Spinal cord (tissue), 10 donors: Measurements from ENCODE around the gene SAMD8. TPM values are rescaled to one million over a fixed set of nuclear protein-coding genes. Genes with fewer than 3 reads are reported as not detected.
"Not testable (repeated sequence)": the region's sequence is repeated elsewhere in the genome, so short reads cannot be mapped to it uniquely, and the experiment has no call there.

Experiments used
- DNase-seq, 6 donors: peaks; one replicate each; pipeline versions ENCODE4 v3.0.0 to v3.0.0-alpha.2; 2013 to 2015; ENCODE audit warnings: low spot score in 6 of 6, low read depth in 4 of 6
- H3K27ac ChIP-seq: one replicate; pipeline ENCODE4 v1.5.1; 2013; ENCODE audit warnings: low read depth, low read length, control low read depth
- H3K27me3 ChIP-seq: one replicate; pipeline ENCODE4 v1.6.1; 2013; ENCODE audit warnings: low read length; ENCODE audit not compliant: control insufficient read depth, insufficient read depth
- H3K36me3 ChIP-seq: one replicate; pipeline ENCODE4 v1.6.1; 2013; ENCODE audit warnings: low read length; ENCODE audit not compliant: control insufficient read depth, insufficient read depth
- H3K4me1 ChIP-seq: one replicate; pipeline ENCODE4 v1.6.1; 2013; ENCODE audit warnings: low read length; ENCODE audit not compliant: control insufficient read depth, insufficient read depth
- H3K4me3 ChIP-seq: one replicate; pipeline ENCODE4 v1.5.1; 2013; ENCODE audit warnings: low read depth, low read length, control low read depth
- H3K9me3 ChIP-seq: one replicate; pipeline ENCODE4 v1.6.1; 2013; ENCODE audit warnings: low read length; ENCODE audit not compliant: control insufficient read depth, insufficient read depth
- WGBS: methylation state at CpG from one replicate; pipeline ENCODE4 v1.1.5; 2013; ENCODE audit warnings: missing lambda C conversion rate; ENCODE audit not compliant: insufficient coverage; 5-methylcytosine and 5-hydroxymethylcytosine counted together
- polyA plus RNA-seq, 2 donors: library from polyadenylated mRNA; unstranded; fragments of 120-200 nt; gene quantifications; one replicate each; pipeline ENCODE4 v1.2.1, GENCODE V29; 2013; ENCODE audit not compliant: insufficient read length in 2 of 2
- total RNA-seq, 2 donors: library from RNA; depleted of rRNA in 1 of 2; stranded (reverse); fragments of 120-200 nt in 1 of 2; fragments of >200 nt in 1 of 2; gene quantifications; one replicate each; pipeline versions ENCODE4 v1.2.3 to v1.2.4, GENCODE V29; 2013 to 2014
- donor health status: healthy.

The SAMD8 gene
- total and polyA plus RNA-seq, 4 donors: 36.1 to 91.7 (median 45.4) TPM

DNA sequence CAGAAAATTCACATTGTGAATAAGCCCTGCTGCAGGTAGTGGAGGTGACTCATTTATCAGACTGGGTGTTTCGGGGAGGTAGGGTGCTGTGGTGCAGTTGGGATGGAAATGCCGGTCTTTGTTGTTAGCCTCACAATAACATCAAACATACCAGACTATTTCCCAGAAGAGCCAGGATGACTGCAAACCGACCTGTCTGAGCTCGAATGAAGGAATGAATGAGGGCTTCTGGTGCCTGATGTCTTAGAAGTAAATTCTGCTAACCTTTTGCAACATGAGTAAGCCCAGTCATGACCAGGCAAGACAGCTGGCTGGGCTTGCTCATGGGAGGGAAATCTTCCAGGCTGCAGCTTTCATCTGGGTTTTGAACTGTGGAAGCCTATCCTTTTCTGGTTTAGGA lies 96.7 kb downstream of the SAMD8 start:
- peak in 1 of 6 donors; percentile 13 for DNase-seq
- no CpG with 5 or more reads among the region's 4 CpGs for WGBS
- Histone ChIP-seq H3K27me3 (no peaks in the 10 kb centered on the region), H3K4me3 (no peak overlapping the region), H3K9me3 (no peaks in the 10 kb centered on the region), H3K36me3 (peaks cover 7% of the 10 kb centered on the region), H3K4me1 (peaks cover 10% of the 10 kb centered on the region), H3K27ac (no peak overlapping the region)

DNA sequence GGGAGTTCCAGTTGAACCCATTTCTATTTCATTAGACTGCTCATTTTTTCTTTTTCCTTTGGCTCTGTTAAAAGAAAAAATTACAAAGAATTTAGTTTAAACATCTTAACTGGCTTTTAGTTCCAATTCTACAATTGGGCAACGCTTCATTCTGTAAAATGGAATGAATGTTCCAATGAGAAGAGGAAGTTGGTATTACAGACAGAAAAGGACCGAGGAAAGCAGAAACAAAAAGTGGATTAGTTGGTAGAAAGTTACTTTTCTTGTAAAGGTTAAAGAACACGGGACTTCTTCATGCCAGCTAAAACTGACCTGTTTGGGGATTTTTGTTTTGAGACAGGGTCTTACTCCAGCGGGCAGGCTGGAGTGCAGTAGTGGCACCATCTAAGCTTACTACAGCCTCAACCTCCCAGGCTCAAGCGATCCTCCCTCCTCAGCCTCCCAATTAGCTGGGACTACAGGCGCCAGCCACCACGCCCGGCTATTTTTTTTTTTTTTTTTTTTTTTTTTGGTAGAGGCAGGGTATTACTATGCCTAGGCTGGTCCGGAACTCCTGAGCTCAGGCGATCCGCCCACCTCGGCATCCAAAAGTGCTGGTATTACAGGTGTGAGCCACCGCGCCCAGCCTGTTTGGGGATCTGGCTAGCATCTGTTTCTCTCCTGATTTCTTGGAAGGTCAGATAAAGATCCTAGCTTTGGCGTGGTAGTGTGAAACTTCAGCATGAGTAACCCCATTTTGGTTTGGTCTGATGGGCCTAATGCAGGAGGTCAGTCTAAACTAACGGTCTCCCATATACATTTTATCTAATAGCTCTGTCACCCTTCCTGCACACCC lies 97.8 kb downstream of the SAMD8 start:
- Histone ChIP-seq H3K4me1 (peaks cover 10% of the 10 kb centered on the region), H3K27me3 (no peaks in the 10 kb centered on the region), H3K36me3 (peaks cover 9% of the 10 kb centered on the region), H3K27ac (peak overlapping the region; percentile 98), H3K4me3 (peak overlapping the region; percentile 84), H3K9me3 (no peaks in the 10 kb centered on the region)
- DNase-seq: no peak
- 86% methylated on average over 6 of the region's 16 CpGs for WGBS

DNA sequence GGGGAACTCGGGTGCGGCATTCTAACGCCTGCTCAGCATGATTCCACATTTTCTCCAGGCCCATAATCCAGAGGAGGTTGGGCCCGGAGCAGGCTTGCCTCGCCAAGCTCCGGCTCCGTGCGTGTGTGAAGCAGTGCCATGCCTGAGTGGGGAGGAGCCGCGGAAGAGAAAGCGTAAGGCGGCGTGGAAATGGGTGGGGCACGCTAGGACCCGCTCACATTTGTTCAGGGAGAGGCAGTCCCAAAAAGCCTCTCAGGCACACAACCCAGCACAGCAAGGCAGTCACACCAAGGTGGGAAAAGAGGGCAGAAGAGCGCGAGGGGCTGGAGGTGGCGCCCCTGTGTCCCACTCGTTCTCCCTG lies 98.4 kb downstream of the SAMD8 start:
- peak overlapping the region; percentile 84 for H3K4me3 ChIP-seq
- DNase-seq: peak in 5 of 6 donors; percentile 50 to 95 (median 64)
- H3K27ac ChIP-seq: peak overlapping the region; percentile 98
- H3K9me3 ChIP-seq: no peaks in the 10 kb centered on the region
- peaks cover 10% of the 10 kb centered on the region for H3K4me1 ChIP-seq
- no peaks in the 10 kb centered on the region for H3K27me3 ChIP-seq
- WGBS: 0% methylated on average over 16 of the region's 19 CpGs
- peaks cover 15% of the 10 kb centered on the region for H3K36me3 ChIP-seq

DNA sequence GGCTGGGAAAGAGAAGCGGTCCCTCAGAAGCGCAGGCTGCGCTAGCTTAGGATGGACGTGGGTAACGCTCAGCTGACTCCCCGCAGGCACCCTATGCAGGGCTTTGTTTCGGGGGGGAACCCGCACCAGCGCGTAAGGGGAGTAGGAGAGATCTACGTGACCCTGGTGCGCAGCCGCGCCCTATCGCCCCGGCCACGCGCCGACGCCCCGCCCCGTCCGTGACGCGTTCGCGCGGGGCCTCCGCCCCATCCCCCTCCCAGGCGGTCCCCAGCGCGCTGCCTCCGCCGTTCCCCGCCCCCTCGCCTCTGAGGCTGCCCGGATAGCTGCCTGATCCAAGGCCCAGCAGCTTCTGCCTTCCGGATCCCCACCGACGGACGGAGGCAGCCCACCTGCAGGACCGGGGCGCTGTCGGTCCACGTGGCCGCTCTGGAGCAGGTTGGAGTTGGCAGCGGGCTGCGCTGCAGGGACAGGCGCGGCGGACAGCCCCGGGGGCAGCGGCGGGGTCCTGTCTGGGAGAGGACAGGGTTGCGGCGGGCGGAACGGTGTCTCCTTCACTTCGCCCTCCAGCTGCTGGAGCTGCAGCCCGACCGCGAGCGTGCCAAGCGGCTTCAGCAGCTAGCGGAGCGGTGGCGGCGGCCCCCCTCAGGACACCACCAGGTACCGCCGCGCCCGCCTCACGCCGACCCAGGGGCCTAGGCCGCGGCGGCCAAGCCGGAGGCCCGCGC lies 99.0 kb downstream of the SAMD8 start, which contains the start of gene VDAC2:
Gene VDAC2 (plus strand): TSS at position 515 of the 725 bp plus-strand sequence. CDS start 363 bp downstream, outside the sequence.
- Histone ChIP-seq H3K4me3 (peak within 1 kb of the TSS; percentile 84), H3K27me3 (no peaks in the 10 kb centered on the region), H3K4me1 (peaks cover 10% of the 10 kb centered on the region), H3K36me3 (peaks cover 20% of the 10 kb centered on the region), H3K9me3 (no peaks in the 10 kb centered on the region), H3K27ac (peak within 1 kb of the TSS; percentile 98)
- peak; percentile 84 to 98 (median 88) for DNase-seq
- WGBS: 0% methylated on average over 80 of the region's 80 CpGs

DNA sequence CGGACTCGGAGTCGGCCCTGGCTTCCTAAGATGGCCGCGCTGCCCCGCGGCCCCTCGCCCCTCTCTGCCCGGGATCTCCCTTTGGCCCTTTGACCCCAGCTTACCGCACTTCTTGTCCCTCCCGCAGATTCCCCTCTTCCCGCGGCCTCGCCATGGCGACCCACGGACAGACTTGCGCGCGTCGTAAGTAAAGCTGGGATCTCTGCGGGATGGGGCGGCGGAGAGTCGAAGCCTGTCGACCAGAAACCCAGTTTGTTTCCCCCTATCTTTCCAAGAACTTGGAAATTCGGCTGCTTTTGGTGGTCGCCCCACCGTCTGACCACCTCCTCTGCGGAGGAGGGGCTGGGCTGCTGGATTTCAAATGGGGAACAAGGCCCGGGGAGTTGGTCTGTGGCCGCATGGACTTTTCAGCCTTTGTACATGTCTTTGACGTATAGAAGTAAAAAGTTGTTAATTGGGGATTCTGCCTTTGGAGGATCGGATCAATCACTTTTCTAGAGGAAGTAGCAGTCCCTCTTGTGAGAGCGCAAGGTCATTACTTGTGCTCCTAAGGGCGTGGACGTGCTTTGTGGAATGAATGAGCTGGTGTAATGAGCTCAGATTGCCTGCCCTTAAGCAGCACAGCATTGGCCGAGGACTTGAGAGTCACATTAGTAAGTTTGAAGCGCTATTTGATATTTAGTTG lies 99.7 kb downstream of the SAMD8 start:
- H3K36me3 ChIP-seq: peaks cover 25% of the 10 kb centered on the region
- H3K27me3 ChIP-seq: no peaks in the 10 kb centered on the region
- WGBS: 0% methylated on average over 36 of the region's 38 CpGs
- H3K4me1 ChIP-seq: peaks cover 10% of the 10 kb centered on the region
- peak in 2 of 6 donors; percentile 16 to 22 for DNase-seq
- H3K27ac ChIP-seq: peak overlapping the region; percentile 98
- H3K9me3 ChIP-seq: no peaks in the 10 kb centered on the region
- H3K4me3 ChIP-seq: peak overlapping the region; percentile 84

DNA sequence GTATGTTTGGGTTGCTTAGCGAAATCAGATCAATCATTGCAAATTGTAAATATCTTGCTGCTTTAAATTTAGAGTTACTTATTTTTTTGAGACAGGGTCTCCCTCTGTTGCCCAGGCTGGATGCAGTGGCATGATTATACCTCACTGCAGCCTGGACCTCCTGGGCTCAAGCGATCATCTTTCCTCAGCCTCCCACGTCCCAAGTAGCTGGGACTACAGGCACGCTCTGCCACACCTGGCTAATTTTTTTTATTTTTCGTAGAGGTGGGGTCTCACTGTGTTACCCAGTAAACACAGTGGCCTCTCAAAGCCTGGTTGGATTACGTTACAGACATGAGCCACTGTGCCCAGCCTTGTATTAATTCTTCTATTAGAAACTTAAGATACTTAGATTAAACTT lies 100.9 kb downstream of the SAMD8 start:
- H3K4me1 ChIP-seq: peaks cover 10% of the 10 kb centered on the region
- H3K9me3 ChIP-seq: no peaks in the 10 kb centered on the region
- H3K36me3 ChIP-seq: peaks cover 35% of the 10 kb centered on the region
- no peak overlapping the region for H3K27ac ChIP-seq
- no peaks in the 10 kb centered on the region for H3K27me3 ChIP-seq
- H3K4me3 ChIP-seq: no peak overlapping the region
- DNase-seq: no peak
- WGBS: 88% methylated on average over 3 of the region's 6 CpGs

DNA sequence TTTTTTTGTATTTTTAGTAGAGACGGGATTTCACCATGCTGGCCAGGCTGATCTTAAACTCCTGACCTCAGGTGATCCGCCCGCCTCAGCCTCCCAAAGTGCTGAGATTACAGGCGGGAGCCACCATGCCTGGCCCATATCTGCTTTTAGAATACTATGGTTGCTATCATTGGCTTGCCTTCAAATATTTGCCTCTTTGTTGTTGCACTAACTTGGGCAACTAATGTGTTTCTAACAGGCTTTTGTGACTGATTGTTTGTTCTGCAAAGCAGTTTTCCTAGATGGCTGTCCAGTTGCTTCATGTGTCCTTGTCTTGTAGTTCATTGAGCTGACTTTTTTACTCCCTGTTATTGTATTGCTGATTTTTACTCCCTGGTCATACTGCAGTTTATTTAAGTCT lies 108.8 kb downstream of the SAMD8 start:
- Histone ChIP-seq H3K4me3 (no peak overlapping the region), H3K27me3 (no peaks in the 10 kb centered on the region), H3K27ac (no peak overlapping the region), H3K4me1 (no peaks in the 10 kb centered on the region), H3K36me3 (peaks cover 64% of the 10 kb centered on the region), H3K9me3 (no peaks in the 10 kb centered on the region)
- WGBS: 100% methylated on average over 3 of the region's 4 CpGs
- DNase-seq: no peak

DNA sequence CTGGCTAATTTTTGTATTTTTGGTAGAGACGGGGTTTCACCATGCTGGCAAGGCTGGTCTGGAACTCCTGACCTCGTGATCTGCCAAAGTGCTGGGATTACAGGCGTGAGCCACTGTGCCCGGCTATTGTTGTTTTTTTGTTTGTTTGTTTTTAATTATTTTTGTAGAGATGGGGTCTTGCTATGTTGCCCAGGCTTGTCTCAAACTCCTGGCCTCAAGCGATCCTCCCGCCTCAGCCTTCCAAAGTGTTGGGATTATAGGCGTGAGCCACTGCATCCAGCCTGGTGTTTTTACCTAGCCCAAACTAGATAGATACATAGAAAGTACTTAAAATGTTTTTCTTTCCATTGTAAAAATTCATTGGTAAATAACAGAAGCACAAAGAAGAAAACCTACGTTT lies 110.0 kb downstream of the SAMD8 start:
- H3K9me3 ChIP-seq, H3K4me1 ChIP-seq, H3K4me3 ChIP-seq, DNase-seq, H3K27ac ChIP-seq, H3K27me3 ChIP-seq: not testable (repeated sequence)
- 97% methylated on average over 5 of the region's 8 CpGs for WGBS
- peaks cover 56% of the 10 kb centered on the region for H3K36me3 ChIP-seq

DNA sequence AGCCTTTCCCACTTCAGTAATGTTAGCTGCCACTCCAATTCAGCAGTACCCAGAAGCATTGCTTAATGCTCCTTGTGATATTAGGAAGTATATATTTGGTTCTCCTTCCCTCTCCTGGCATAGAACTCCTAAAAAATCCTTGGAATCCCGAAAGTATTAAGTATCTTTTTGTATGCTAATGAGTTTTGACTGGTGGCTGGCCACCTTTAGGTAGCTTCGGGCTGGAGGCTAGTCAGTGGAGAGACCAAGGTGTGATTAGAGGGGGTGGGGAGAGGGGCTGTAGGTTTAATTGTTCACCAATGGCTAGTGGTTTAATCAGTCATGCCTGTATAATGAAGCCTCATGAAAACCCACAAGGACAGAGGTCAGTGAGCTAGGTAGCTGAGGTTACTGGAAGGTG lies 112.1 kb downstream of the SAMD8 start:
- Histone ChIP-seq H3K9me3 (no peaks in the 10 kb centered on the region), H3K27me3 (no peaks in the 10 kb centered on the region), H3K4me3 (no peak overlapping the region), H3K4me1 (peaks cover 10% of the 10 kb centered on the region), H3K27ac (no peak overlapping the region), H3K36me3 (peaks cover 42% of the 10 kb centered on the region)
- DNase-seq: no peak
- WGBS: 50% methylated on average over 1 of the region's 2 CpGs
